GM12865 (cell line): ENCODE data around the gene ZNF568.

Source experiments
- DNase-seq: peaks from one replicate; pipeline ENCODE4 v3.0.0; 2010; ENCODE audit warnings: low read depth
- H3K4me3 ChIP-seq: 2 replicates; pipeline ENCODE4 v1.5.1; 2011; ENCODE audit warnings: mild to moderate bottlenecking, low read depth, low read length, control low read depth
- TF ChIP-seq, protein P1 (sequence below): IDR thresholded peaks from 2 replicates; pipeline ENCODE4 v1.5.1; 2011; ENCODE audit warnings: low read length, control low read depth, low read depth, inconsistent platforms; ENCODE audit not compliant: insufficient read depth; ENCODE audit errors: missing control alignments

Gene ZNF568

GRCh38 chr19:36973021-36973843, 57.1 kb downstream of the ZNF568 start:
- peak overlapping the region; percentile 35 for H3K4me3 ChIP-seq
- peak; percentile 62 for DNase-seq
- TF ChIP-seq, protein P1, sequence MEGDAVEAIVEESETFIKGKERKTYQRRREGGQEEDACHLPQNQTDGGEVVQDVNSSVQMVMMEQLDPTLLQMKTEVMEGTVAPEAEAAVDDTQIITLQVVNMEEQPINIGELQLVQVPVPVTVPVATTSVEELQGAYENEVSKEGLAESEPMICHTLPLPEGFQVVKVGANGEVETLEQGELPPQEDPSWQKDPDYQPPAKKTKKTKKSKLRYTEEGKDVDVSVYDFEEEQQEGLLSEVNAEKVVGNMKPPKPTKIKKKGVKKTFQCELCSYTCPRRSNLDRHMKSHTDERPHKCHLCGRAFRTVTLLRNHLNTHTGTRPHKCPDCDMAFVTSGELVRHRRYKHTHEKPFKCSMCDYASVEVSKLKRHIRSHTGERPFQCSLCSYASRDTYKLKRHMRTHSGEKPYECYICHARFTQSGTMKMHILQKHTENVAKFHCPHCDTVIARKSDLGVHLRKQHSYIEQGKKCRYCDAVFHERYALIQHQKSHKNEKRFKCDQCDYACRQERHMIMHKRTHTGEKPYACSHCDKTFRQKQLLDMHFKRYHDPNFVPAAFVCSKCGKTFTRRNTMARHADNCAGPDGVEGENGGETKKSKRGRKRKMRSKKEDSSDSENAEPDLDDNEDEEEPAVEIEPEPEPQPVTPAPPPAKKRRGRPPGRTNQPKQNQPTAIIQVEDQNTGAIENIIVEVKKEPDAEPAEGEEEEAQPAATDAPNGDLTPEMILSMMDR, result peak; percentile 58

GRCh38 chr19:36973844-36974195, 57.7 kb downstream of the ZNF568 start:
- H3K4me3 ChIP-seq, result no peak overlapping the region; the same call in 1 of the 2 replicates
- DNase-seq, result no peak
- TF ChIP-seq, protein P1, result no peak

- H3K4me3 ChIP-seq, result no peak overlapping the region
- no peak for DNase-seq
- TF ChIP-seq, protein P1, result no peak
These were observed 70.0 kb downstream of the ZNF568 start for GRCh38 chr19:36986131-36986530.

GRCh38 chr19:36986601-36987000, 70.5 kb downstream of the ZNF568 start:
- no peak for DNase-seq
- TF ChIP-seq, protein P1, result no peak
- no peak overlapping the region for H3K4me3 ChIP-seq

GRCh38 chr19:36987091-36987490, 71.0 kb downstream of the ZNF568 start:
- TF ChIP-seq, protein P1, result no peak
- no peak overlapping the region for H3K4me3 ChIP-seq
- DNase-seq, result no peak

- no peak for DNase-seq
- no peak overlapping the region for H3K4me3 ChIP-seq
- TF ChIP-seq, protein P1, result no peak
These were observed 81.2 kb downstream of the ZNF568 start for GRCh38 chr19:36997152-36997842.

GRCh38 chr19:36997843-36998235, 81.7 kb downstream of the ZNF568 start:
- no peak overlapping the region for H3K4me3 ChIP-seq
- no peak for DNase-seq
- TF ChIP-seq, protein P1, result no peak
